RCC 7860 (cell line): ENCODE results near the gene STK25.

ENCODE experiments used
- DNase-seq: peaks from one replicate; pipeline ENCODE4 v3.0.0-alpha.2; 2015; ENCODE audit warnings: low spot score
- FAIRE-seq: peaks from 2 replicates; lab custom pipeline; 2012; peaks lifted over from hg19 to GRCh38; lab: Jason Lieb, UNC

STK25 gene

GRCh38 chr2:241508240-241509154, at the start of gene STK25:
Gene STK25 (minus strand): TSS chr2:241508584. CDS start chr2:241508035, 549 bp downstream.
- DNase-seq (peak; percentile 92), FAIRE-seq (no peak)

GRCh38 chr2:241556746-241557145, 48.4 kb upstream of the STK25 start:
- FAIRE-seq (no peak), DNase-seq (no peak)

GRCh38 chr2:241555711-241556110, 47.3 kb upstream of the STK25 start:
- FAIRE-seq (no peak), DNase-seq (no peak)

GRCh38 chr2:241554610-241555322, 46.4 kb upstream of the STK25 start:
- no peak for FAIRE-seq
- DNase-seq: no peak

- DNase-seq (no peak), FAIRE-seq (no peak)
Measured at GRCh38 chr2:241553981-241554380, 45.6 kb upstream of the STK25 start.

- FAIRE-seq (no peak), DNase-seq (no peak)
Measured at GRCh38 chr2:241553512-241553830, 45.1 kb upstream of the STK25 start.

- no peak for DNase-seq
- FAIRE-seq: no peak
Measured at GRCh38 chr2:241551998-241552737, 43.8 kb upstream of the STK25 start.

- no peak for FAIRE-seq
- DNase-seq: no peak
Measured at GRCh38 chr2:241551599-241551997, 43.2 kb upstream of the STK25 start.

DNA sequence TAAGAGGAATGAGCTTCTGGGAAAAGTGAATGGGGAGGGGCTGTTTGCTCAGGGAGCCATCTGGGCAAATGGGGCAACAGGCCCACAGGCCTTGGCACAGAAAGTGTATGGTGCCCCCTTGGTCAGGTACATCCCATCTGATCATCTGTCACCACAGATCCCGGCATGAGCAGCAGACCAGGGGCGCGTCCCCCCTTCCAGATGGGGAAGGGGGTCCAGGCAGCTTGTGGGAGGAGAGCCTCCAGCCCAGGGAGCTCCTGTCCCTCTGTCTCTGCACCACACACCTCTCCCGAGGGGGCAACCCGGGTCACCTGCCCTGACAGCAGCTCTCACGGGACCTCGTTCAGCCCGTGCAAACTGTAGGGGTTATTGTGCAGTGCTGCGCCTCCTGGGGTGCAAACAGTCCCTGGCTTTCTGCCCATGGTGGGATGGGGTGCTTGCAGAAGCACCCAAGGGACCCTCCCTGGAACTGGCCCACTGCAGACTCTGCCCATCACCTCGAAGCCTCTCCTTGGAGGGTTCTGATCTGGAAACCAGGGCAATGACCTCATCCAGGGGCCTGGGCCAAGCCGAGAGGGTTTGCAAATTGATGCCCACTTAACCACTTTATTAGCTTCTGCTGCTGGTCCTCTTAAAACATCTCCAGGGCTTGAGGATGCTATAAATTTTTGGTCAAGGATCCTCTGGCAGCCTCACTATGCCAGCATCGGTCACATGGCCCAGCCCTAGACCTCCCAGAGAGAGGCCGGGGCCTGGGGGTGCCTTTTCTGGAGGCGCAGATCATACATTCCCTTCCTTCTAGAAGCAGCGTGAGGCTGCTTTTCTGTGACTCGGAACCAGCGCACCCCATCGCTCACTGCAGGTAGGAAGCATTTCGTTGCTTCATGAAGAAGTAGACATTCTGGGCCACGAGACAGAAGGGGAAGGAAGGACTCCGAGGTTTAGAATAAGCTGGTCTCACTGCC, 42.5 kb upstream of the STK25 start:
- FAIRE-seq: no peak

GRCh38 chr2:241548451-241548835, 40.1 kb upstream of the STK25 start:
- no peak for FAIRE-seq
- no peak for DNase-seq

More for the DNA sequence above, 42.5 kb upstream of the STK25 start:
- DNase-seq: no peak

DNA sequence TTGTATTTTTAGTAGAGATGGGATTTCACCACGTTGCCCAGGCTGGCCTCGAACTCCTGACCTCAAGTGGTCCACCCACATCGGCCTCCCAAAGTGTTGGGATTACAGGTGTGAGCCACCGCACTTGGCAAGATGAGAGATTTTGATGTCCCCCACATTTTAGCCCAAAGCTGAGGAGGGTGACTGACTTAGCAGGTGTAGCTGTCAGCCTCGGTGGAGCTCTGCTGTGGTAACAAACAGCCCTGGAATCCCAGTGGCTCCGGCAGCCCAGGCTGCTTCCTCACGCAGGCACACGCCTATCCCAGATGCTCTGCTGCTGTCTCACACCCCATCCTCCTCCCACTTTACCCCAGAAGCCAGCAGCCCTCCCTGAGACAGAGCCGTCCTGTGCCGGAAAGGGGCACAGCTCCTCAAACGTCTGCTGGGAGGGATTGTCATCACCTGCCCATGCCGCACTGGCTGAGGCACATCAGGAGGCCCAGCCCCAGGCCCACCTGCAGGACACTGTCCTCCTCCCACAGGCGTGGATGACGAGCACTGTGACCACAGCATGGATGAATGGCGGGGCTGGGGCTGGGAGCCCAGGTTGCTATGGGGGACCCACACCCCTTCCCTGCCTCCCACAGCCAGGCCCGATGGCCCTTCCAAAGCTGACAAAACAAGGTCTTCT, 39.5 kb upstream of the STK25 start:
- no peak for FAIRE-seq
- DNase-seq: no peak

DNA sequence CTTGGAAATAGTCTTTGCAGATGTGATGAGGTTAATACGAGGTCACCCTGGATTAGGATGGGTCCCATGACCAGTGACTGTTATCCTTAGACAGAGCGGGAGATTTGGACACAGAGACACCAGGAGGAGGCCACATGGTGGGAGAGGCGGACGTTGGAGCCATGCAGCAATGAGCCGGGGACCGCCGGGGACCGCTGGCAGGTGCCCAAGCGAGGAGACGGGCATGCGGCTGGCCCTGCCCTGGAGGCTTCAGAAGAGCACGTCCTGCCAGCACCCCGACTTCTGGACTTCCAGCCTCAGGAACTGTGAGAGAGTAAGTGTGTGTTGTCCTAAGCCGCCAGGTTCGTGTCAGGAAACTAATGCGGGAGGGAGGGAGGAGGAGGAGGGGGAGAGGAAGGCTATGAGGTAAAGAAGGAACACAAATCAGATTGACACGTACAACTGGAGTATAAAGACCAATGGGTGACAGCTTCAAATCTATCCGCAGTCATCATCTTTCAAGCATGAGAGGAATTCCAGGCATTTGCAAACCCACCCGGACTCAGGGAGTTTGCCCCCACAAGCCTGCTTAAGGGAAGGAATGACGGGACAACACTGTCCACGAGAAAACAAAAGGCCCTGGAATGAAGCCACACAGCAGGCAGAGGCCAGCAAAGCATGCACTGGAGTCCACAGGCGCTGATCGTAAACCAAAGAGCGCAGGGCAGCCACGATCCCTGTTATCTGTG, 38.6 kb upstream of the STK25 start:
- DNase-seq (peak; percentile 99), FAIRE-seq (peak; percentile 95)

GRCh38 chr2:241545523-241546473, 37.4 kb upstream of the STK25 start:
- DNase-seq (no peak), FAIRE-seq (no peak)

GRCh38 chr2:241545106-241545505, 36.7 kb upstream of the STK25 start:
- FAIRE-seq (no peak), DNase-seq (no peak)

GRCh38 chr2:241542278-241542605, 33.9 kb upstream of the STK25 start:
- FAIRE-seq (no peak), DNase-seq (no peak)

GRCh38 chr2:241541564-241542277, 33.3 kb upstream of the STK25 start:
- DNase-seq (no peak), FAIRE-seq (no peak)

DNA sequence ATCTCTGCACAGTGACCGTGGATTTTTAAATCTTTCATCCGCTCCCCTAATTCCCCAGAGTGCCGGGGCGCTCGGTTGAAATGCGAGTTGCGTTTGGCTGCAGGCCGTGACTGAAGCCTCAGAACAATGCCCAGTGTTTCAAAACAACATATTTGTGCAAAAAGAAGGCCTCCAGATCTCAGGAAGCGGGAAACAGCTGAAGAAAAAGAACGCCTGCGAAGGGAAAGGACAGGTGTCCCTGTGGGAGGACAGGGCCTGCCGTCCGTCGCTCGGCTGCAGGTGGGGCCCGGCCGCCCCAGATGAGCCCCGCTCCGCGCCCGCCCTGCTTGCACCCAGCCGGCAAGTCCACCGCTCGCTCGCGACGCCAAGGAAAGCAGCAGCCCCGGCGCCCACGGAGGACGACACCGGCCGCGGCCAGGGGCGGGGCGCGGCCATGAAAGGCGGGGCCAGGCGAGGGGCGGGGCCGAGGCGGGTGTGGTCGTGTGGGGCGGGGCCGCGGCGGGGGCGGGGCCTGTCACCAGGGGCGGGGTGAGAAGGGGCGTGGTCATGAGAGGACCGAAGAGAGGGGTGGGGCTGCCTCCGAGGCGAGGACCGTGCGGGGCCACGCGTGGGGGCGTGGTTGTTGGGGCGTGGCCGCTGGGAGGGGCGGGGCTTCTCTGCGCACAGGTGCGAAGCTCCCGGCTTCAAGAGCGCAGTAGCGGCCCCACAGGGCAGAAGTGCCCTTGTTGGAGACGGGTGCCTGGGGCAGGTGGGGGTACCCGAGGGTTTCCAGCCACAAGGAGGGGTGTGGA, 32.6 kb upstream of the STK25 start:
- FAIRE-seq: no peak
- no peak for DNase-seq
